Measurements from ENCODE around the gene SIK2.

Gene SIK2

DNA sequence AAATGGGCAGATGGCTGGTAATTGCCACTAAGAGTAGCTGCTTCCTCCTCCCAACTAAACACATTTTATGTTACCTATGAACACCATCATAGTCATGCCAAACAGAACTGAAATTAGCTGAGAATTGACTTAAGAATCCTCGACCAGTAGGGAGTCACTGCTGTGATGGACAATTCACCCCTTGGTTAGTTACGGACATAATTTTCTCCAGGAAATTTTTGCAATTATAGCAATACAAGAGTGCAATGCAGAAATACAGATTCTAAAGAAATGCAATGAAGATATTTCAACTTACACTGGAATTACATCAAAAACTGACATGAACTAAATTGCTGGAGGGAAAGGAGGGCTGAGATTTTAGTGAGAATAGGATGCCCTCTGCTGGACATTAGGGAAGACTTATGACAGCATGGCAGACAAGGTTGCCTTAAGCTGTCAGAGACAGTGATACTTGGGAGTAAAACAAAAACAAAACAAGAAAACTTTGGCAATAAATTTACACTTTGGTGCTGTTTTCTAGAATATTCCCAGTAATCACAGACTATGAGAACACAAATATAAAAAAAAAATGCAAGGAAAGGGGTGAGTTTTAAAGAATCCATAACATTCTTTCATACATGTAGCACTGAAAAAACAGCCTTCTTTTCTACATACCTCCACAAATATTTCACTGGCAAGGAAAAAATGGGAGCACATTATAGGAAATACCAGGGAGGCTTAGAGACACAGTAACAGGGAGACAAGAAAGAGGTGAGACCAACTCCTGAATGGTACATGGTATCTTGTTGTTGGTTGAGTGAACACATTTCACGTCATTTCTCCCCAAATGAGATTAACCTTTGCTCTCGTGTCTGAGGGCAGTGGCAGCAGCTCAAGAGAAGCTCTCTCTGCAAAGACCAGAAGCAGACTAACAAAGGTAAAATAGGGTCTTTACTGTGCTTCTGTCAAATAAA, 175.1 kb downstream of the SIK2 start:
- TF ChIP-seq, protein P1, sequence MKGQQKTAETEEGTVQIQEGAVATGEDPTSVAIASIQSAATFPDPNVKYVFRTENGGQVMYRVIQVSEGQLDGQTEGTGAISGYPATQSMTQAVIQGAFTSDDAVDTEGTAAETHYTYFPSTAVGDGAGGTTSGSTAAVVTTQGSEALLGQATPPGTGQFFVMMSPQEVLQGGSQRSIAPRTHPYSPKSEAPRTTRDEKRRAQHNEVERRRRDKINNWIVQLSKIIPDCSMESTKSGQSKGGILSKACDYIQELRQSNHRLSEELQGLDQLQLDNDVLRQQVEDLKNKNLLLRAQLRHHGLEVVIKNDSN (IDR thresholded peaks at IDR 0.05), result no peak
- TF ChIP-seq RAD21 (IDR thresholded peaks at IDR 0.05; ENCODE audit: low read depth) (peak; percentile 86), YY1 (IDR thresholded peaks at IDR 0.05; ENCODE audit: low read depth) (0 out of 2 replicates have a peak, but pooled peaks have one; percentile 26)

DNA sequence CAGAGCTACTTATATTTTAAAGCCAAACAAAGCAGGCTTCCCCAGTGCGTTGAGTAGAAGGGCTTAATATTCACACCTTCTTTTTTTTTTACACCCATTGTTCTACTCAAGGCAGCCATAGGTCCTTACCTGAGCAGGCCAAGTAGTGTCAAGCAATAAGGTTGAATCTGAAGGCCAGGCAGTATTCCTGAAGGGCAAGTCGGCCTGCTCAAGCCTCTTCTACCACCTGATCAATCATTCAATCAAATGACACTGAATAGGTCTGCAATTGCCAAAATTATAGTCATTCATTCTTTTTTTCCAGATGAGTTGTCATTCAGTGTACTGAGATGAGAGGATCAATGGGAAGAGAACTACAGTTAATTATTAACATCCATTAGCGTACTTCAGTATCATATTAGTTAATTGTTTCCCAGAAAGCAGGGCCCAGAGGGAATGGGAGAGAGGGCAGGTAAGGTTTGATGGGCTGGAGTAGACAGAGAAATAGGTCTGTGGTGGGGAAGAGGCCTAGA, 175.9 kb downstream of the SIK2 start:
- no peak for TF ChIP-seq EGR1 (IDR thresholded peaks at IDR 0.05)
- no peak for TF ChIP-seq RAD21 (IDR thresholded peaks at IDR 0.05; ENCODE audit: low read depth)
- no peak for TF ChIP-seq FOXM1 (IDR thresholded peaks at IDR 0.05; ENCODE audit: borderline replicate concordance, low read depth)
- no peak for TF ChIP-seq TEAD4 (IDR thresholded peaks at IDR 0.05)
- TF ChIP-seq, protein P2, sequence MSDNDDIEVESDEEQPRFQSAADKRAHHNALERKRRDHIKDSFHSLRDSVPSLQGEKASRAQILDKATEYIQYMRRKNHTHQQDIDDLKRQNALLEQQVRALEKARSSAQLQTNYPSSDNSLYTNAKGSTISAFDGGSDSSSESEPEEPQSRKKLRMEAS (IDR thresholded peaks at IDR 0.05), result no peak
- no peak for TF ChIP-seq CREB1 (IDR thresholded peaks at IDR 0.05; ENCODE audit: low read depth)
- no peak for TF ChIP-seq EP300 (IDR thresholded peaks at IDR 0.05; ENCODE audit: borderline replicate concordance)
- TF ChIP-seq TAF1 (IDR thresholded peaks at IDR 0.05; ENCODE audit: low read depth), result no peak
- TF ChIP-seq, protein P3, sequence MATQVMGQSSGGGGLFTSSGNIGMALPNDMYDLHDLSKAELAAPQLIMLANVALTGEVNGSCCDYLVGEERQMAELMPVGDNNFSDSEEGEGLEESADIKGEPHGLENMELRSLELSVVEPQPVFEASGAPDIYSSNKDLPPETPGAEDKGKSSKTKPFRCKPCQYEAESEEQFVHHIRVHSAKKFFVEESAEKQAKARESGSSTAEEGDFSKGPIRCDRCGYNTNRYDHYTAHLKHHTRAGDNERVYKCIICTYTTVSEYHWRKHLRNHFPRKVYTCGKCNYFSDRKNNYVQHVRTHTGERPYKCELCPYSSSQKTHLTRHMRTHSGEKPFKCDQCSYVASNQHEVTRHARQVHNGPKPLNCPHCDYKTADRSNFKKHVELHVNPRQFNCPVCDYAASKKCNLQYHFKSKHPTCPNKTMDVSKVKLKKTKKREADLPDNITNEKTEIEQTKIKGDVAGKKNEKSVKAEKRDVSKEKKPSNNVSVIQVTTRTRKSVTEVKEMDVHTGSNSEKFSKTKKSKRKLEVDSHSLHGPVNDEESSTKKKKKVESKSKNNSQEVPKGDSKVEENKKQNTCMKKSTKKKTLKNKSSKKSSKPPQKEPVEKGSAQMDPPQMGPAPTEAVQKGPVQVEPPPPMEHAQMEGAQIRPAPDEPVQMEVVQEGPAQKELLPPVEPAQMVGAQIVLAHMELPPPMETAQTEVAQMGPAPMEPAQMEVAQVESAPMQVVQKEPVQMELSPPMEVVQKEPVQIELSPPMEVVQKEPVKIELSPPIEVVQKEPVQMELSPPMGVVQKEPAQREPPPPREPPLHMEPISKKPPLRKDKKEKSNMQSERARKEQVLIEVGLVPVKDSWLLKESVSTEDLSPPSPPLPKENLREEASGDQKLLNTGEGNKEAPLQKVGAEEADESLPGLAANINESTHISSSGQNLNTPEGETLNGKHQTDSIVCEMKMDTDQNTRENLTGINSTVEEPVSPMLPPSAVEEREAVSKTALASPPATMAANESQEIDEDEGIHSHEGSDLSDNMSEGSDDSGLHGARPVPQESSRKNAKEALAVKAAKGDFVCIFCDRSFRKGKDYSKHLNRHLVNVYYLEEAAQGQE (IDR thresholded peaks at IDR 0.05; ENCODE audit: low read depth), result no peak
- TF ChIP-seq TCF12 (IDR thresholded peaks at IDR 0.05; ENCODE audit: low read depth), result no peak
- no peak for TF ChIP-seq NFIC (IDR thresholded peaks at IDR 0.05)
- TF ChIP-seq CEBPB (IDR thresholded peaks at IDR 0.05), result no peak
- TF ChIP-seq YY1 (IDR thresholded peaks at IDR 0.05; ENCODE audit: low read depth), result no peak
- no peak for TF ChIP-seq ZBTB7A (IDR thresholded peaks at IDR 0.05; ENCODE audit: low read depth)
- TF ChIP-seq, protein P1 (IDR thresholded peaks at IDR 0.05), result no peak

DNA sequence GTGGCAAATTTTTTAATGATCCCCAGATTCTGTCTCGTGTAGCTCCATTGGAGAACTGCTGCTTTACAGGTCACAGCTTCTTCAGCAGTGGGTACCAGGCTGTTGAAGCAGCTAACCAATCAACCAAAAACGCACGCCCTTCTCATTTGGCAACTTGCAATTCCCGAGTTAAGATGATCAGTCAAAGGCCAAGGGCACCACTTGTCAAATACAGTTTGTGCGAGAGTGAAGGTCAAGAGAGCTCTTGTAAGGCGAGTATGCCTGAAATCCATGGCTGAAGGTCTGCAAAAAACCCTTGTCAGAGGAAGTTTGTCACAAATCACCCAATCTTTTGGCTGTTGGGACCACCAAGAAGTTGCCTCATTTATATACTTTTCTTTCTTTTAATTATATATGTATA, 176.9 kb downstream of the SIK2 start:
- TF ChIP-seq YY1 (IDR thresholded peaks at IDR 0.05; ENCODE audit: low read depth) (no peak), TCF12 (IDR thresholded peaks at IDR 0.05; ENCODE audit: low read depth) (no peak), EP300 (IDR thresholded peaks at IDR 0.05; ENCODE audit: borderline replicate concordance) (no peak), TAF1 (IDR thresholded peaks at IDR 0.05; ENCODE audit: low read depth) (no peak), RAD21 (IDR thresholded peaks at IDR 0.05; ENCODE audit: low read depth) (no peak), CREB1 (IDR thresholded peaks at IDR 0.05; ENCODE audit: low read depth) (no peak), TEAD4 (IDR thresholded peaks at IDR 0.05) (no peak), CEBPB (IDR thresholded peaks at IDR 0.05) (no peak), ZBTB7A (IDR thresholded peaks at IDR 0.05; ENCODE audit: low read depth) (no peak), FOXM1 (IDR thresholded peaks at IDR 0.05; ENCODE audit: borderline replicate concordance, low read depth) (no peak), EGR1 (IDR thresholded peaks at IDR 0.05) (no peak)
- TF ChIP-seq, protein P3 (IDR thresholded peaks at IDR 0.05; ENCODE audit: low read depth), result no peak
- TF ChIP-seq, protein P1 (IDR thresholded peaks at IDR 0.05), result no peak
- TF ChIP-seq, protein P2 (IDR thresholded peaks at IDR 0.05), result no peak

Data from Ishikawa (cell line).